ENCODE measurements around the gene MTMR12.

MTMR12 gene

DNA sequence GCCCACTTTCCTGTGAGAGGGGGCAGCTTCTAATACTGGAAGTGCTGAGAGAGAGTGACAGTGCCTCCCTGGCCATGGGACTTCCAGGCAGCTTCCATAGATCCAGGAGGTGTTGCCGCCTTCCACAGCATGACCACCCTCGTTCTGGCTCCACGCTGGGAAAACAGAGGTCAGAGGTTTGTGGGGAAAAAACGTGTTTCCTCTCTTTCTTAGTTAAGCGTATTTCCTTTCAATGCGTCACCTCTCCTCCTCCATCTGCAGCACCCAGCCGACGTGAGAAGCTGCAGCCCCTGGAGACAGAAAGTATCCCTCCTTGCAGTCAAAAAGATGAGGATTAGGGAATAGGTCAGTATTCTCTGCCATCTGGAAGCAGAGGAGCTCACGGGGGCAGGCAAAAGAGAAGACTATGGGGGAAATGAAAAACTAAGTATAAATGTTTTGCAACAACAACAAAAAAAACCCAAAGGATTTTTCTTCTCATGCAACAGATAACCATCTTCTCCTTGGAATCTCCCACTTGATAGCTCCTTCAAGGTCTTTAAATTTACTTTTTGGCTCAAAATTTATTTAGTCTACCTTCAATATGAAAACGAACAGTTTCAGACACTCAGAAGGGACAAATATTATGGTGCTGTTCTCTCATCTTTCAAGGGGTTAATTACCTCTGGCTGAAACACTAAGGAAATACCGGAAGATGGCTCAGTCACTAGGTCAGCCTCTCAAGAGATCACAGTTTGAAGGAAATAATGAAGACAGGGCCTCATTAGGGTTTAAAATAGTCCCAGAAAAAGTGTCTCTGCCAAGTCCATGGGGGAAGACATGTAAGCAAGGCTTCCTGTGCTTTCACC lies 38.0 kb downstream of the MTMR12 start:
- no peaks in the 10 kb centered on the region for H3K9me3 ChIP-seq (ENCODE audit: low read length)
- no peaks in the 10 kb centered on the region for H3K27me3 ChIP-seq (ENCODE audit: insufficient read depth, low read length)
- no peak overlapping the region for H3K4me3 ChIP-seq (ENCODE audit: low read length)
- peaks cover 48% of the 10 kb centered on the region for H3K36me3 ChIP-seq (ENCODE audit: insufficient read depth, low read length)
- no peak overlapping the region for H2AFZ ChIP-seq (ENCODE audit: low read depth, low read length)
- peaks cover 20% of the 10 kb centered on the region for H3K4me1 ChIP-seq (ENCODE audit: insufficient read depth, low read length)

DNA sequence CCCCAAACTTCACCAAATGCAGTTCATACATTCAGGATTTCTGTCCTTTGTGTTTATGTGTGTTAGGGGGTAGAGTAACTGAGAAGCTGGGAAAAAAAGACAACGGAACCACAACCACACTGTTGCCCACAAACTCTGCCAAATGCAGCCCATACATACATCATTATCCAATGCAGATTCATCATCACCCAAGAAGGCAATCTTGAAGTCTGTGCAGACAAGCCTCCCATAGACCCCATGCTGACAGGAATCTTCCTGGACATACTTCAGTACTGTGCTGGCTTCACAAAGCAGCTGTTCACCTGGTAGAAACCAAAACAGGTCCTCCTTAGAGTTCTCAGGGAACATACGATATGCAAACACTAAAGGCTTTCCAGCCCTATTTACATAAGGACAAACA lies 38.9 kb downstream of the MTMR12 start:
- H3K27me3 ChIP-seq (ENCODE audit: insufficient read depth, low read length): no peaks in the 10 kb centered on the region
- no peak overlapping the region for H3K4me3 ChIP-seq (ENCODE audit: low read length)
- H2AFZ ChIP-seq (ENCODE audit: low read depth, low read length): no peak overlapping the region
- H3K4me1 ChIP-seq (ENCODE audit: insufficient read depth, low read length): peaks cover 20% of the 10 kb centered on the region
- H3K9me3 ChIP-seq (ENCODE audit: low read length): no peaks in the 10 kb centered on the region
- H3K36me3 ChIP-seq (ENCODE audit: insufficient read depth, low read length): peaks cover 51% of the 10 kb centered on the region

DNA sequence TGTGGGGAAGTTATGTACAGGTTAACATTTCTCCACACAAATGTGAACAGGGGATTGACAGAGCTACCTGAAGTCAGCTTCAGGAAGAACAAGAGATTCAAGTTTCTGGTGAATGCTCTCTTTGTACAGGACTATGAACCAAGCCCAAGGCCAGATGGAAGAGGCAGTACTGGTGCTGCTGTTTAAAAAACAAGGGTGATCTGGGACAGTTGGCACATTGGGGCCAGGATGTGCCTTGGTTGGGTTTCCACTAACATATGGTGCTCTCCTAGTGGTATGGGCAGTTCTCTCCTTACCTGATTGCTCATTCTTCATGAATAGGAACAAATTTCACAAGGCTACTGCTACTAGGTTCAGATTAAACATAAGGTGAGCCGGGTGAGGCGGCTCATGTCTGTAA lies 40.0 kb downstream of the MTMR12 start:
- Histone ChIP-seq H3K27me3 (ENCODE audit: insufficient read depth, low read length) (no peaks in the 10 kb centered on the region), H3K36me3 (ENCODE audit: insufficient read depth, low read length) (peaks cover 57% of the 10 kb centered on the region), H3K4me3 (ENCODE audit: low read length) (no peak overlapping the region), H3K4me1 (ENCODE audit: insufficient read depth, low read length) (peaks cover 12% of the 10 kb centered on the region), H3K9me3 (ENCODE audit: low read length) (no peaks in the 10 kb centered on the region), H2AFZ (ENCODE audit: low read depth, low read length) (no peak overlapping the region)

DNA sequence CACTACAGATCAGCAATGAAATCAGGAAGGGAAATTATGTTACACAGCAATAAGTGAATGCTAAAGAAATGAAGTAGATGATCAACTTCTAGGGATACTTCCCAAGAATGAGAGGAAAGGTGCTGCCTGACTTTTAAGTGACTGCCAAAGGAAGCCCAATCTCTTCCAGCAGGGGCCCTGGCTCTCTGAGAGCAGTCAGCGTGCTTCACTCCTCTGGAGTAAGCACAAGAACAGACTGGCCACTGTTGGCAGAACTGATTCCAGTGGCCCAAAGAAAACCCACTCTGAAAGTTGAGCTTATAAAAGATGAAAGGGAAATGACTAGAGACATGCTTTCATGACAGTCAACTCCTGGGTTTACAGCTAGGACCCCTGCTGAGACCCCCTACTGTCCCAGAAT lies 41.8 kb downstream of the MTMR12 start:
- Histone ChIP-seq H3K4me1 (ENCODE audit: insufficient read depth, low read length) (peaks cover 4% of the 10 kb centered on the region), H3K27me3 (ENCODE audit: insufficient read depth, low read length) (no peaks in the 10 kb centered on the region), H3K36me3 (ENCODE audit: insufficient read depth, low read length) (peaks cover 65% of the 10 kb centered on the region)

DNA sequence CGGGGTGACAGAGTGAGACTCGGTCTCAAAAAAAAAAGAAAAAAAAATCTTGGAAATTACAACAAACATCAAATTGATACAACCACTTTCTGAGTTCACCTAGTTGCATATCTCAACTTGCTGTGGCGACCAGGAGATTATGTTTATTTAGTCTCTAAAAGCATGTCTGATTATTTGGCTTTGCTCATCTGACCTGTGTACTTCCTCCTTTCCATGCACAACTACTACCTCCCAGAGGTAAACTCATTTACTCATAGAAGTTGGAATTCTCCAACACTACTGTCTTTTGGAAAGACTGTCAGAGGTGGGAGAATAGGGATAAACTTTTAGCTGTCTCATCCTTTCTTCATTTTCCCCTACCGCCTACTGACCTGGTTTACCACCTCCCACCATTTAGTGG lies 42.6 kb downstream of the MTMR12 start:
- no peak overlapping the region for H2AFZ ChIP-seq (ENCODE audit: low read depth, low read length)
- H3K36me3 ChIP-seq (ENCODE audit: insufficient read depth, low read length): peaks cover 68% of the 10 kb centered on the region
- H3K4me1 ChIP-seq (ENCODE audit: insufficient read depth, low read length): no peaks in the 10 kb centered on the region
- H3K27me3 ChIP-seq (ENCODE audit: insufficient read depth, low read length): no peaks in the 10 kb centered on the region
- no peak overlapping the region for H3K4me3 ChIP-seq (ENCODE audit: low read length)
- no peaks in the 10 kb centered on the region for H3K9me3 ChIP-seq (ENCODE audit: low read length)

More for the DNA sequence above, 41.8 kb downstream of the MTMR12 start:
- no peaks in the 10 kb centered on the region for H3K9me3 ChIP-seq (ENCODE audit: low read length)
- H3K4me3 ChIP-seq (ENCODE audit: low read length): no peak overlapping the region
- H2AFZ ChIP-seq (ENCODE audit: low read depth, low read length): no peak overlapping the region

DNA sequence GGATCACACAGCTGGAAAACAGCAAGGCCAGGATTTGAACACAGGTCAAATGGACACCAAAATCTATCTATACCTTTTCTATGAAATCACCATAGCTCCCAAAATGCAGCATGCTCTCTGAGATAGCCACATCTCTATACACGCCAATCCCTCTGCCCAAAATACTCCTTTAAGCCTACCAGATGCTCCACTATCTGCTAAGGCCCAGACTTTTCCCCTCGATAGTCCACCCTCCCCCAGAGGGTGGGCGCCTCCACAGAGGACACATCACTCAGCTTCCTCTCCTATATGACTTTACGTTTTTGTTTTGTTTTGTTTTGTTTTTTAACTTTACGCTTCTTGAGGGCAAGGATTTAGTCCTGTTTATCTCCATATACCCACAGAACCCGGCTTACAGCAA lies 46.8 kb downstream of the MTMR12 start:
- H3K4me1 ChIP-seq (ENCODE audit: insufficient read depth, low read length): no peaks in the 10 kb centered on the region
- H3K27me3 ChIP-seq (ENCODE audit: insufficient read depth, low read length): no peaks in the 10 kb centered on the region
- no peak overlapping the region for H2AFZ ChIP-seq (ENCODE audit: low read depth, low read length)
- no peak overlapping the region for H3K4me3 ChIP-seq (ENCODE audit: low read length)
- peaks cover 2% of the 10 kb centered on the region for H3K9me3 ChIP-seq (ENCODE audit: low read length)
- H3K36me3 ChIP-seq (ENCODE audit: insufficient read depth, low read length): peaks cover 59% of the 10 kb centered on the region

DNA sequence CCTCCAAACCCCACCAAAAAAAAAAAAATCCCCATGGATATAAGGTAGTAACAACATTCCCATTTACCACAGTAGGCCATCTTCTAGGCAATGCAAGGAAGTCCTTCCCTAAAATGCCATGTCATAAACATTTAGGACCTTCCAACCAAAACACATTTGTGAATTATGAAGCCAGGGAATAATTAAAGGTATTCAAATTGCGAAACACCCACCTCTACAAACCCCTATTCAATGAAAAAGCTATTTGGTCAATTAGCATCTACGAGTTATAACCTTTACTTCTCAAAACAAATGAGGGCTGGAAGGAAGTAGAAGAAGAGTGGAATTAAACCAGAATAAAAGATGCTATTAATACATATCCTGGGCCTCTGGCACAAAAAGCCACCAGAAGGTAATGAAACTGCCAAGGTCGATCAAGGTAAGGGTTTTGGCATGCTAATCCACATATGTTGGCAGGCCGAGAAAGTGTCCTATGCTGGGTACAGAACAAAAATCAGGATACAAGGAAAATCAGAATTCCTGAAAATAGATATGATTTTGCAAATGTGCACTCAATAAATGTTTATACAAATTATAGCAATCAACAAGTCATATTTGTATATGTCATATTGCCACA lies 47.7 kb downstream of the MTMR12 start:
- Histone ChIP-seq H3K4me3 (ENCODE audit: low read length) (no peak overlapping the region), H3K4me1 (ENCODE audit: insufficient read depth, low read length) (no peaks in the 10 kb centered on the region), H3K27me3 (ENCODE audit: insufficient read depth, low read length) (no peaks in the 10 kb centered on the region), H3K36me3 (ENCODE audit: insufficient read depth, low read length) (peaks cover 55% of the 10 kb centered on the region), H3K9me3 (ENCODE audit: low read length) (peaks cover 2% of the 10 kb centered on the region), H2AFZ (ENCODE audit: low read depth, low read length) (no peak overlapping the region)

DNA sequence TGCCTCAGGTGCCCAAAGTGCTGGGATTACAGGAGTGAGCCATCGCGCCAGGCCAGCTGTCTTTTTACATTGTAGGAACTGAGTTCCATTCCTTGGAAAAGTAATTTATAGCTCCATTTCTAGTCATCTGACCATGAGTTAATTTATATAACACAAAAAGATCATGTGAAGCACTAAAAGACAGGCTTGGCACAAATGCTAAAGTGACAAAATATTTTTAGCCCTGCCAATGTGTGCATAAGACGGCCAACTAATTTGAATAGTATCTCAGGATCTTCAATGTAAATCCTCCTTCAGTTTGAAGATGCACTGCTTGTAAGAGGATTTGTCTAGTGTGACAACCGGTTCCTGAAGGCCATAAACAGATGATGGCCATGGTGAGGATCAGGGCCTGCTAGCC lies 49.1 kb downstream of the MTMR12 start:
- peaks cover 2% of the 10 kb centered on the region for H3K9me3 ChIP-seq (ENCODE audit: low read length)
- no peak overlapping the region for H3K4me3 ChIP-seq (ENCODE audit: low read length)
- H3K36me3 ChIP-seq (ENCODE audit: insufficient read depth, low read length): peaks cover 59% of the 10 kb centered on the region
- no peaks in the 10 kb centered on the region for H3K27me3 ChIP-seq (ENCODE audit: insufficient read depth, low read length)
- no peak overlapping the region for H2AFZ ChIP-seq (ENCODE audit: low read depth, low read length)
- no peaks in the 10 kb centered on the region for H3K4me1 ChIP-seq (ENCODE audit: insufficient read depth, low read length)

DNA sequence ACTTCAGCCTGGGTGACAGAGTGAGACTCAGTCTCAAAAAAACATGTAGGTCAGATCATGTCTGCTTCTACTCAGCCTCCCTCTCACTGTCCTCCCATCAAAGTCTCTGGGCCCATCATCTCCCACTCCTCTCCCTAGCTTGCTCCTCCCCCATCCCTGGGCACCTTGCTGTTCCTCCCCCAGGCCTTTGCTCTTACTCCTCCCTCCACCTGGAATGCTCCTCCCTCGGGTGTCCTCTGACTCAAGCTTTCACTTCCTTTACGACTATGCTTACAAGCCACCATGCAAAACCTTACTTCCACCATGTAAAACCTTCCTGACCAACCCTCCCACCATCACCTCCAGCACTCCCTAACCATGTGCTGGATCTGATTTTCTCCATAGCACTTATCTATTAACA lies 51.5 kb downstream of the MTMR12 start:
- H3K4me3 ChIP-seq (ENCODE audit: low read length): no peak overlapping the region
- H2AFZ ChIP-seq (ENCODE audit: low read depth, low read length): no peak overlapping the region
- H3K27me3 ChIP-seq (ENCODE audit: insufficient read depth, low read length): no peaks in the 10 kb centered on the region
- peaks cover 2% of the 10 kb centered on the region for H3K9me3 ChIP-seq (ENCODE audit: low read length)
- H3K36me3 ChIP-seq (ENCODE audit: insufficient read depth, low read length): peaks cover 59% of the 10 kb centered on the region
- no peaks in the 10 kb centered on the region for H3K4me1 ChIP-seq (ENCODE audit: insufficient read depth, low read length)

DNA sequence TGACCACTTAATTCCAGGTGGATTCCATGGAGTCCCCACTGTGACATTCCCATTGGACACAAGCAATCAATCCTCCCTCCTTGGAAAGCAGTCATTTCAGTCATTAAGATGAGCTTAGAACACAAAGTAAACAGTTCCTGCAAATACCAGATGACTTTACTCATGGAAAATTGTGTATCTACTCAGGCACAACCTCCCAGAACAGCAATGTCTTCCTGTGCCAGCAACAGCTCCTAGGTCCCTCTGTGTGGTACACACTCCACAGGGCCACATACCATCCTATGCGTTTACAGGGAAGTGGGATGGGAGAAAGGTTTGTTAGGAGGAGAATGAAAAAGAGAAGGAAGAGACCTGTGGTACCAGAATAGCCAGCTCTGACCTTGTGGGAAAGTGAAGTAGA lies 53.7 kb downstream of the MTMR12 start:
- Histone ChIP-seq H3K27me3 (ENCODE audit: insufficient read depth, low read length) (no peaks in the 10 kb centered on the region), H3K4me1 (ENCODE audit: insufficient read depth, low read length) (no peaks in the 10 kb centered on the region), H3K36me3 (ENCODE audit: insufficient read depth, low read length) (peaks cover 60% of the 10 kb centered on the region)

DNA sequence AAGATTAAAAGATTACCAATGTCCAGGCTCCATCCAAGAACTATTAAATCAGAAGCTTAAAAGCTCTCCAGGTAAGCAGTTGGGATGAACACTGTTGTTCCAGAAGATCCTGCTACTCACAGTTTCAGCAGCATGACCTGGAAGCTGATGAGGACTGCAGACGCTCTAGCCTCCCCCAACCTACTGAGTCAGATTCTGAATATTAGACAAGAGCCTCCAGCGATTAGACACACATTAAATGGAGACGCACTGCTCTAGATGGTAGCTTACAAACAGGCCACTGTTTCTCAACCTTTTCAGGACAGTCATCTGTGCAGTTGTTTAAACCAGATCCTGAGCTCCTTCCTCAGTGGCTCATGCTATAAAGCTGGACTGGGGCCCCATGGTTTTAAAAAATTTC lies 54.3 kb downstream of the MTMR12 start:
- no peaks in the 10 kb centered on the region for H3K4me1 ChIP-seq (ENCODE audit: insufficient read depth, low read length)
- H3K9me3 ChIP-seq (ENCODE audit: low read length): peaks cover 4% of the 10 kb centered on the region
- no peaks in the 10 kb centered on the region for H3K27me3 ChIP-seq (ENCODE audit: insufficient read depth, low read length)
- H3K36me3 ChIP-seq (ENCODE audit: insufficient read depth, low read length): peaks cover 63% of the 10 kb centered on the region
- H2AFZ ChIP-seq (ENCODE audit: low read depth, low read length): no peak overlapping the region
- H3K4me3 ChIP-seq (ENCODE audit: low read length): no peak overlapping the region

More for the DNA sequence above, 53.7 kb downstream of the MTMR12 start:
- Histone ChIP-seq H3K9me3 (ENCODE audit: low read length) (peaks cover 2% of the 10 kb centered on the region), H2AFZ (ENCODE audit: low read depth, low read length) (no peak overlapping the region), H3K4me3 (ENCODE audit: low read length) (no peak overlapping the region)

DNA sequence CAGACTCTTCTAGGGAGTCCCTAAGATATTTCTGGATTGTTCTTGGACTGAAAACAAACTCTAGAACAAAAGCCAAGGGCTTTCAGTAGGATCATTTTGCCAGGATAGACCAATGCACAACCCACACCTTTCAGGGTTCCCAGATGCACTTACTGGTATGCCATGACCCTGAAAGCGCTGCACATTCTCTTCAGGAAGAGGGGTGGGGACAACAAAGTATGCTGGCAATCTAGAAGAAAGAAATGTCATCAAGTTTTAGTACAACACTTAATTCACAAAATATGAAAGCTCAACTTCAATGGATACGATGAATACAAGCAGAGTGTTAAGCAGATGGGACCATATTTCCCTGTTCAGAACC lies 57.2 kb downstream of the MTMR12 start:
- no peaks in the 10 kb centered on the region for H3K27me3 ChIP-seq (ENCODE audit: insufficient read depth, low read length)
- no peak overlapping the region for H2AFZ ChIP-seq (ENCODE audit: low read depth, low read length)
- H3K4me3 ChIP-seq (ENCODE audit: low read length): no peak overlapping the region
- H3K9me3 ChIP-seq (ENCODE audit: low read length): peaks cover 3% of the 10 kb centered on the region
- peaks cover 55% of the 10 kb centered on the region for H3K36me3 ChIP-seq (ENCODE audit: insufficient read depth, low read length)
- peaks cover 14% of the 10 kb centered on the region for H3K4me1 ChIP-seq (ENCODE audit: insufficient read depth, low read length)

DNA sequence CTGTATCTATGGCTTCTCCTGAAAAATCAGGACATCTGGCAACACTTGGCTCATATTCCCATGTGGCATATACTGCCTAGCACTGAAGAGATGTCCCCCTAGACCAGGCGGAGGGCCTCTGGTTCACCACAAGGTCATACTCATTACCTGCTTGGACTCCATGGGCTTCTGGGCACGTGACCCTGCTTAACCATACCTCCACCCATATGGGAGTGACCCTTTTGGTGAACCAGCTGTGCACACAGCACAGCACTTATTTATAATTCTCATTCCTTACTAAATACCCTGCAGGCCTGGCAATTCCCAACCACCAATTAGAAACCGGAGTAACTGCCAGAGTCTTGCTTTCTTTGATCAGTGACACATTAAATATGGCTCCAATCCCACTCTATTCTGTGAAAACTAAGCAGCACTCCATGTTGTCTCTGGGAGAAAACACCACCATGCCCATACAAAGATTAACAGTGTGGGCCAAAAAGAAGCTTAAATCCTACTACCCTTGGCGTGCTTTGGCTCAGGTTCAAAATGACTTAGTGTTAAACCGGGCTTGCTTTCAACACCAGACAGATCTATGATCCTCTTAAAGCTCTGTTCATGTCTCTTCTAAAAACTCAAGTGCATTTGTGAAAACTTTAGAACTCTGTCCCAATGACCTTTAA lies 57.7 kb downstream of the MTMR12 start:
- H3K27me3 ChIP-seq (ENCODE audit: insufficient read depth, low read length): no peaks in the 10 kb centered on the region
- no peak overlapping the region for H3K4me3 ChIP-seq (ENCODE audit: low read length)
- H3K4me1 ChIP-seq (ENCODE audit: insufficient read depth, low read length): peaks cover 14% of the 10 kb centered on the region
- peaks cover 55% of the 10 kb centered on the region for H3K36me3 ChIP-seq (ENCODE audit: insufficient read depth, low read length)
- H2AFZ ChIP-seq (ENCODE audit: low read depth, low read length): no peak overlapping the region
- peaks cover 3% of the 10 kb centered on the region for H3K9me3 ChIP-seq (ENCODE audit: low read length)
